ENCODE measurements around the gene G0S2.

G0S2 gene

GRCh38 chr1:209674957-209675564 lies at the start of gene G0S2:
Gene G0S2 (plus strand): TSS chr1:209675412. CDS start chr1:209675685, 273 bp downstream.
- peak in 2 of 6 experiments; percentile 5 to 11 for DNase-seq

GRCh38 chr1:209625791-209626285 lies 49.4 kb upstream of the G0S2 start:
- no peak for DNase-seq

- DNase-seq = no peak
Measured at GRCh38 chr1:209626346-209627026, 48.7 kb upstream of the G0S2 start.

- no peak for DNase-seq
Measured at GRCh38 chr1:209627027-209627731, 48.0 kb upstream of the G0S2 start.

- DNase-seq = peak; percentile 7 to 70 (median 57)
Measured at GRCh38 chr1:209627732-209628196, 47.4 kb upstream of the G0S2 start.

- DNase-seq = no peak
Measured at GRCh38 chr1:209628618-209629299, 46.5 kb upstream of the G0S2 start.

GRCh38 chr1:209629621-209630382 lies 45.4 kb upstream of the G0S2 start:
- no peak for DNase-seq

- DNase-seq = no peak
Measured at GRCh38 chr1:209630383-209631225, 44.6 kb upstream of the G0S2 start.

- DNase-seq = no peak
Measured at GRCh38 chr1:209633335-209633997, 41.7 kb upstream of the G0S2 start.

- no peak for DNase-seq
Measured at GRCh38 chr1:209634005-209634737, 41.0 kb upstream of the G0S2 start.

- no peak for DNase-seq
Measured at GRCh38 chr1:209635850-209636249, 39.4 kb upstream of the G0S2 start.

- no peak for DNase-seq
Measured at GRCh38 chr1:209641832-209642172, 33.4 kb upstream of the G0S2 start.

GRCh38 chr1:209642816-209643215 lies 32.4 kb upstream of the G0S2 start:
- DNase-seq = no peak

GRCh38 chr1:209643285-209644020 lies 31.8 kb upstream of the G0S2 start:
- DNase-seq = no peak

GRCh38 chr1:209645574-209646452 lies 29.4 kb upstream of the G0S2 start:
- no peak for DNase-seq

- DNase-seq = no peak
Measured at GRCh38 chr1:209646558-209646957, 28.7 kb upstream of the G0S2 start.

GRCh38 chr1:209647156-209647555 lies 28.1 kb upstream of the G0S2 start:
- no peak for DNase-seq

- no peak for DNase-seq
Measured at GRCh38 chr1:209648346-209648745, 26.9 kb upstream of the G0S2 start.

Data from stimulated activated naive CD4-positive, alpha-beta T cell (primary cell).